Gastroesophageal sphincter (tissue), 3 donors: ENCODE data around the gene ALK.
A peak's percentile ranks its signal among the peaks of the same experiment; 100 is the strongest.

Experiments used
- CTCF ChIP-seq, 4 experiments: fragments of 200-600 bp in 2 of 4; fragments of 450-650 bp in 2 of 4; sonication (generic) in 1 of 4; IDR thresholded peaks; one replicate each; pipeline ENCODE4 v1.5.1; 2017 to 2019; ENCODE audit warnings: antibody characterized with exemption in 4 of 4, mild to moderate bottlenecking in 2 of 4, moderate library complexity in 2 of 4
- POLR2A ChIP-seq, 2 donors: fragments of 450-650 bp; IDR thresholded peaks; one replicate each; pipeline ENCODE4 v1.6.1; 2017; ENCODE audit warnings: antibody characterized with exemption in 2 of 2, mild to moderate bottlenecking in 2 of 2, moderate library complexity in 1 of 2

DNA sequence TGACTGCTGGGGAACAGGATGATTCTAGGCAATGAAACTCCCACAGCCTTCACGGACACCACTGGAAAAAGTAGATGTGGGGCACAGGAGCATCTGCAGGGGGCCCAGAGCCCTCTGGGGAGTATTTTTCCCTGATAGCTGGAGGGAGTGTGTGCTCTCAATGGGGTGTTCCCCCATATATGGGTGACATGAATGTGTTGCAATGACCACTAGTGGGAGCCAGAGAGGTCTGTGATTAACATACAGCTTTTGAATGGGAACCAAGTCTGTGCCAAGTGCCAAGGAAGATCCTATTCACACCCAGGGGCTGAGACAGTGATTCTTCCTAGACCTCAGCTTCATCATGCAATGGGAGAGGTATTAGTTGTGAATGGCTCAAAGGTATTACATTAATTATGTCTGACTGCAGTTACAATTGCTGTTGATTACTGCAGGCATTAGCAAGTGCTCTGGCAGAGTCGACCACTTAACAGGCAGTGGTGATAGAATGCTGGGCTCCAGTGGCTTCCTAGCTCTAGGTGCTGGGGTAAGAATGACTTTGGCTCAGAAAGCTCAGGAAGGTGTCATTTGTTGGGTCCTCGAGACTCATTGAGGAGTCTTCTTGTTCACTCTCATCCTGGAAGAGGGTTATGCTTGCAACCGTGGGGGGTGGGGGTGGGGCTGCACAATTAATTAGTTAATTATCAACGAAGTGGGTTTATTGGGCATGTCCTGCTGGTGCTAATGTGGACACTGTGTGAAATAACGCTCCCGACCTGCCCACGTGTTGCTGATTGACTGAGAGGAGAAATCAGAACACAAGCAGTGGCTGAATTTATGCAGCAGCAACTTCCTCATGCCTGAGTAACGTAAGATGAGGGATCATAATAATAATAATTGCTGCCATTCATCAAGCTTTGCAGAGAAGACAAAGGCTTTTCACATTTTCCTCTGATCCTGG lies 612.0 kb downstream of the ALK start:
- peak; percentile 33 to 64 (median 48) for TF ChIP-seq CTCF (IDR thresholded peaks at IDR 0.05)
- TF ChIP-seq POLR2A (IDR thresholded peaks at IDR 0.05), result no peak
